GM10847 (cell line): Measurements from ENCODE around the gene GABRB2.

Source experiments
- POLR2A ChIP-seq: IDR thresholded peaks from 2 replicates; pipeline ENCODE4 v1.6.1; 2011; ENCODE audit not compliant: insufficient read length; ENCODE audit errors: extremely low read depth

The GABRB2 gene

DNA sequence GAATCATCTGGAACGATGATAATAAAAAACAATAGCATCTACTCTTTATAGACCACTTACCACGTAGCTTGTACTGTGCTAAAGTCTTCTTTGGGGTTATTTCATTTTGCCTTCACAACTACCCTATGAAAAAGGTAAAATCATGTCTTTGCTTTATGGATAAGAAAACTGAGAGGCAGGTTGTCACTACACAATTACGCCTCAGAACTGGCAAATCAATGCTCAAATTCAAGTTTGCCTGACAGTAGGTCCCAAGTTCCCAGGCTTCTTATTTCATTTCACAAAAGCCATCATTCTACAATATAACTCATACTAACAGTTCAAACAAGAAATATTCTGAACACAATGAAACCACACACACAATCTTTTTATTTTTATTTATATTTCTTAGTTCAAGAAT lies 258.5 kb downstream of the GABRB2 start:
- no peak for TF ChIP-seq POLR2A

GRCh38 chr5:161287436-161287835 lies 259.1 kb downstream of the GABRB2 start:
- no peak for TF ChIP-seq POLR2A

DNA sequence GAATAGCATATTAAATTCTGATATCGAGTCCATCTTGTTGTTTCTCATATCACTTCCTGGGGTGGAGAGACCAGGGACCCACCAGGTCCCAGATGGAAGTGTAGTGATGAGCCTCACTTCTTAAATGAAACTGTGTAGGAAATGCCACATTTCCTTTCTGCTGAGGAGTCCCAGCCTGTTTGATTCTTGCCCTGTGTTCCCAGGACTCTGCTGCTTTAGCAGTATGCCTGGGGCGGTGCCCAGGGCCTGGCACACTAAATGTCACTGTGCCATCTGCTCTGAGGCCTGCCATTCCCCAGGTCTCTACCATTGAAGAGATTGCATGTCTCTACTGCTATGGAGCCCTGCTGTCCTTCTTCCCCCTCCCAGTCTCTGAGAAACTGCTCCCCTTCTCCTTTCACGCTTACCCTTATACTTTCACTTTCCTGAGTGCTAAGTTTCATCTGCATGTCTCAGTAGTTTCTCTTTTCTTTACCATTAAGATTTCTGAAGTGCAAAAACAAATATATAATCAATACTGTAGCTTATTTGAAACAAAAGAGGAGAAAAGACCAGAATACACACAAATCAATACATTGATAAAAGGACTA lies 260.4 kb downstream of the GABRB2 start:
- TF ChIP-seq POLR2A: no peak

DNA sequence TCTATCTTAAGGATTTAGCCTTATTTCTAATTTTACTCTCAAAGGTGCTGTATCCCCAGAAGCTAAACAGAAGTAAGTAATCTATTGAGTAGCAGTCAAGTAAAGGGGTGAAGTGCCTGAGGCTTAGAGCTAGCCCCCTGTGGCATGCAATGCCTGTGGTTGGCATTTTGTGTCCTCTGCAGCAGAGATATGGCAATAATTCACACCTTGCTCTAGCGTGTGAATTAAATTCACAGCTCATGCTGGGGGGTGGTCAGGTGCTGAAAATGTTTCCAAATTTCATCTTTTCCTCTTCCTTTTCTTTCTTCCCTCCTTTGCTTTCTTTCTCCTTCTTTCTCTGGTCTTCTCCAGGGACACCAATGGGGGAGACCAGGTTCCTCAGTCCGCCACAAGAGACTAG lies 262.1 kb downstream of the GABRB2 start:
- TF ChIP-seq POLR2A: no peak

DNA sequence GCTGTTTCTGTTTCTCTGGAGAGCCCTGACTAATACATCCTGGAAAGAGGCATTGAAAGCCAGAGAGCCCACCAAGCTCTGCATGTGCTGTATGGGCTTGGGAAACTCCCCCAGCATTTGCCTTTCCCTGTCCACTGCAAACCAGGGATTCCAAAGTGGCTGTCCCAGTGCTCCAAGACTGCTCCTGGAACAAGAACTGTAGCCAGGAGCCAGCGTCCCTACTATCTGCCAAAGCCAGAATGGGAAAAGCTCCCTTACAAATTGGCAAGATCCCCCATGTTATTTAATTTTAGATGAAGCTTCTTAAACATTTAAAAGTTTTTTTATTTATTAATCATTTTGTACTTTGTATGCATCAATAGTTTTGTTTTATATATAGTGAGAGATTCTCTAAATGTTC lies 263.2 kb downstream of the GABRB2 start:
- TF ChIP-seq POLR2A: no peak

GRCh38 chr5:161278739-161279660 lies 267.5 kb downstream of the GABRB2 start:
- TF ChIP-seq POLR2A: no peak

- no peak for TF ChIP-seq POLR2A
Measured at GRCh38 chr5:161277011-161277410, 269.5 kb downstream of the GABRB2 start.

GRCh38 chr5:161274951-161275350 lies 271.6 kb downstream of the GABRB2 start:
- TF ChIP-seq POLR2A: no peak

DNA sequence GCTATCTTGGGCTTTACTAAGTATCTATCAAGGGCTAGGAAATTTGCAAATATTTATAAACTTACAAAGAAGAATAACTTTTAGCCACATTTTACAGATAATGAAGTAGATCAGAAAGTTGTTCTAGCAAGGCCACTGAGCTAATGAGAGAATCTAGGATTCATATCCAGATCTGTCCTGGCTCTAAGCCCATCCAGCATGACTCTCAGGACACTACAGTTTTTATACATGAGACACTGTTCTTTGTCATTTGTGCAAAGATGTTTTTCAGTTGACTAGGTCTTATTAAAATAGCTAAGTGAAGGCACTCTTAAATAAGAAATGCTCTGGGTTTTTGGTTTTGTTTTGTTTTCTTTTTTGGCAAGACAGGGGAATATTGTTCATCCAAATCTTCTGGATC lies 273.1 kb downstream of the GABRB2 start:
- TF ChIP-seq POLR2A: no peak

GRCh38 chr5:161271816-161272215 lies 274.7 kb downstream of the GABRB2 start:
- TF ChIP-seq POLR2A: no peak

- TF ChIP-seq POLR2A: no peak
Measured at GRCh38 chr5:161269125-161269524, 277.4 kb downstream of the GABRB2 start.

DNA sequence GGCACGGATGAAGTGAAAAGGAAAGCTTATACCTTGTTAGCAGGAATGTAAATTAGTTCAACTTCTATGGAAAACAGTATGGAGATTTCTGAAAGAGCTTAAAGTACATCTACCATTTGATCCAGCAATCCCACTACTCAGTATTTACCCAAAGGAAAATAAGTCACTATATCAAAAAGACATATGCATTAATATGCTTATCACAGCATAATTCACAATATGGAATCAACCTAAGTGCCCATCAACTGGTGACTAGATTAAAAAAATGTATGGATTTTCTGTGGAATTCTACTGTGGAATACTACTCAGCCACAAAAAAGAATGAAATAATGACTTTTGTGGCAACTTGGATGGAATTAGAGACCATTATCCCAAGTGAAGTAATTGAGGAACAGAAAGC lies 279.6 kb downstream of the GABRB2 start:
- no peak for TF ChIP-seq POLR2A

- TF ChIP-seq POLR2A: no peak
Measured at GRCh38 chr5:161265006-161265405, 281.5 kb downstream of the GABRB2 start.

DNA sequence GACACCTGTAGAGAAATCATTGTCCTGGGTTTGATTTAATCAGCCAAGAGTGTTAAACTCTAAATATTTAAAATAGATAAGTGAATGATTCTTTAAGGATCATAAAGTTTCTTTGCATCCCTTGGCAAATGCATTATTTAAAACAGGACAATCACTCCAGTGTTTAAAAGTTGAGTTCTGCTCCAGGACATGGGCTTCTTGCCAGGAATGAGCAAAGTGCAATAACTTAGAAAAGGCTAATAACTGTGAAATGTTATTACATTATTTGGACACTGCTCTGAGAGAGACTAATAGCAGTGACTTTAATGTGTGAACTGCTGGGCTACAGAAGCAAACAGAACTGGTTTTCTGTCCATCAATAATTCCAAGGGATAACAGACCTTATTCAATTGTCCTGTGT lies 283.3 kb downstream of the GABRB2 start:
- TF ChIP-seq POLR2A: no peak

DNA sequence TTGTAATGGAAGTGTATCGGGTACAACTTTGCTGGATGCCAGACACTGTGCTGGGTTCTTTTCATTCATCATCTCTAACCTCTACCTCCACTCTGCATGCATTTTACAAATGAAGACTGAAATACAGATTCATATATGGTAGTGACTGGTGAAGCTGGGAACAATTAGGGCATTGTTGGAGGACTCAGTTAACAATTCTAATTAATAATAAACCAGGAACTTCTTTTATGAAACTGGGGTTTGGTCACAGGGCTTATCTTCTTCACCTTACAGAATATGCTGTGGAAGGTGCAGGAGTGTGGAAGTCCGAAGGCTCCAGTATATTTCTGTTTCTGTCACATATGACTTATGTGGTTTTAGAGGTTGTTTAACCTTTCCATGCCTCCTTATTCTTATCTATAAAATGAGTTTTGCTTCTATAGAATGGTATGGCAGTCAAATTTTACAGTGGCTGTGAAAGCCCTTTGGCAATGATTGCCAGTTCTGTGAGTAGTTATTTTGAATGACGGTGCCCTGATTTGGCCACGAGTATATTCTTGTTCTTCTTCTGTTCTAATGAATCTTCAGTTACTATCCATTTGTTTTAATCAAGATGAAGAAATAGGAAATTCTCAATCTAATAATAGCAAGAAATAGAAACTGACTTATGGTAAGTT lies 284.7 kb downstream of the GABRB2 start:
- no peak for TF ChIP-seq POLR2A

DNA sequence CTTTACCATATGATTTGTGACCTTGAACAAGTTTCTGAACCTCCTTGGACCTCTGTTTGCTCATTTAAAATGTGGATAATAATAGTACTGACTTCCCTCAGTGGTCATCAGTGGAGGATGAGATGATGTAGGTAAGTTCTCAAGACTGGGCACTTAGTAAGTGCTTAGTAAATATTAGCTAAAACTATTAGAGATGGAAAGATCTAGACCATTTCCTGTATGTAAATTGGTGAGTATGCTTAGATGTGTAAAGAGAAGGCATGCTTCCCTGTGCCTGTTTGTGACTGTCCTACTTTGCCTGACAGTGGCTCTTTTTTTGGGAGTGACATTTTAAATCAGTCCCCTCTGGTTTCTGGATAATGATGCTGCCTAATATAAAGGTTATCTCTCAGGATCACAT lies 288.1 kb downstream of the GABRB2 start:
- no peak for TF ChIP-seq POLR2A
